ENCODE data around the gene TNFRSF21.

- no peak for TF ChIP-seq CTCF (conservative IDR thresholded peaks at IDR 0.05 in 1 of 2, IDR thresholded peaks at IDR 0.05 in 1 of 2; ENCODE audit: extremely low read depth in 1 of 2, insufficient read depth in 1 of 2, low read depth in 1 of 2, low read length in 2 of 2)
- no peak for TF ChIP-seq EZH2 (IDR thresholded peaks at IDR 0.05; ENCODE audit: borderline replicate concordance, low read length)
Observed at GRCh38 chr6:47206626-47207025, 103.1 kb downstream of the TNFRSF21 start.

Measured in mammary epithelial cell (primary cell).